A673 (cell line): ENCODE data around the gene MAPK9. TPM values are rescaled to one million over a fixed set of nuclear protein-coding genes. Genes with fewer than 3 reads are reported as not detected.

ENCODE experiments used
- BruUV-seq: library from RNA; stranded (reverse); fragments of 400-500 nt; replicated peaks from 2 replicates; lab custom pipeline; 2021; lab: Mats Ljungman, UMichigan
- CTCF ChIA-PET: fragments of 300-600 bp; sonication (Branson Sonifier 250); formaldehyde crosslinking; loops from one replicate; lab custom pipeline; 2022; ENCODE audit warnings: antibody characterized with exemption; lab: Charles Lee
- POLR2A ChIA-PET: fragments of 300-600 bp; sonication (Branson Sonifier 250); formaldehyde crosslinking; loops from one replicate; lab custom pipeline; 2022; ENCODE audit warnings: antibody characterized with exemption; ENCODE audit not compliant: low non-redundant PET; lab: Charles Lee
- DNase-seq: peaks from one replicate; pipeline ENCODE4 v3.0.0-alpha.2; 2015; ENCODE audit warnings: low spot score
- H3K27ac ChIP-seq: fragments of 200-600 bp; sonication (generic); 2 replicates; pipeline ENCODE4 v1.5.1; 2016; ENCODE audit warnings: mixed run types, low read depth, mild to moderate bottlenecking, mixed read lengths, antibody characterized with exemption, low read length; ENCODE audit not compliant: poor library complexity, severe bottlenecking
- H3K27me3 ChIP-seq: fragments of 200-600 bp; sonication (generic); replicated peaks from 2 replicates; pipeline ENCODE4 v1.6.1; 2017; ENCODE audit warnings: mixed run types, low read depth, mild to moderate bottlenecking, mixed read lengths, antibody characterized with exemption, low read length; ENCODE audit not compliant: insufficient read depth, poor library complexity
- H3K36me3 ChIP-seq: fragments of 200-600 bp; sonication (generic); 2 replicates; pipeline ENCODE4 v1.6.1; 2016; ENCODE audit warnings: mixed run types, mild to moderate bottlenecking, mixed read lengths, antibody characterized with exemption, low read length; ENCODE audit not compliant: insufficient read depth, poor library complexity, severe bottlenecking
- H3K4me1 ChIP-seq: fragments of 200-600 bp; sonication (generic); 2 replicates; pipeline ENCODE4 v1.6.1; 2017; ENCODE audit warnings: mixed run types, mild to moderate bottlenecking, mixed read lengths, antibody characterized with exemption, low read length; ENCODE audit not compliant: insufficient read depth, poor library complexity, severe bottlenecking
- H3K4me3 ChIP-seq: fragments of 200-600 bp; sonication (generic); 2 replicates; pipeline ENCODE4 v1.5.1; 2016; ENCODE audit warnings: low read depth, mixed run types, mild to moderate bottlenecking, mixed read lengths, low read length; ENCODE audit not compliant: poor library complexity, severe bottlenecking
- H3K9me3 ChIP-seq: fragments of 200-600 bp; sonication (generic); 2 replicates; pipeline ENCODE4 v1.6.1; 2016; ENCODE audit warnings: mixed run types, low read depth, mild to moderate bottlenecking, mixed read lengths, antibody characterized with exemption, low read length; ENCODE audit not compliant: poor library complexity, severe bottlenecking
- CTCF ChIP-seq: fragments of 300-800, 200-600 bp; sonication (generic); conservative IDR thresholded peaks from 2 replicates; pipeline ENCODE4 v1.5.1; 2017; ENCODE audit warnings: low read depth, mild to moderate bottlenecking, antibody characterized with exemption, low read length, moderate library complexity, mixed read lengths
- EZH2 ChIP-seq: fragments of 200-600 bp; sonication (generic); IDR thresholded peaks from 2 replicates; pipeline ENCODE4 v1.6.1; 2017; ENCODE audit warnings: borderline replicate concordance, low read depth, mild to moderate bottlenecking, mixed read lengths, antibody characterized with exemption, low read length; ENCODE audit not compliant: poor library complexity, severe bottlenecking
- intact Hi-C: fragments of 100-400 bp; cut with micrococcal nuclease; formaldehyde crosslinking; loops from one replicate; pipeline ENCODE4 v1.10.0; 2022; ENCODE audit not compliant: unreplicated experiment
- total RNA-seq: library from RNA; stranded (reverse); gene quantifications from 2 replicates; pipeline ENCODE4 v1.2.3, GENCODE V29; 2021

The MAPK9 gene
- total RNA-seq, 1 experiment from 2014 or later, result 34.4 TPM

- Histone ChIP-seq H3K36me3 (no peaks in the 10 kb centered on the region), H3K27me3 (no peaks in the 10 kb centered on the region), H3K4me3 (no peak overlapping the region), H3K4me1 (no peaks in the 10 kb centered on the region), H3K9me3 (no peaks in the 10 kb centered on the region), H3K27ac (no peak overlapping the region)
- ChIA-PET POLR2A (no interaction called here), CTCF (no interaction called here)
- intact Hi-C loops, result no loop called here
- TF ChIP-seq CTCF (no peak), EZH2 (no peak)
- DNase-seq, result no peak
- BruUV-seq, result no TSS peak
These were observed 93.7 kb downstream of the MAPK9 start for GRCh38 chr5:180198208-180198607.

GRCh38 chr5:180197016-180197702, 94.7 kb downstream of the MAPK9 start:
- ChIA-PET POLR2A (no interaction called here), CTCF (no interaction called here)
- no TSS peak for BruUV-seq
- Histone ChIP-seq H3K27ac (no peak overlapping the region), H3K4me3 (no peak overlapping the region), H3K27me3 (no peaks in the 10 kb centered on the region), H3K9me3 (no peaks in the 10 kb centered on the region), H3K36me3 (no peaks in the 10 kb centered on the region), H3K4me1 (no peaks in the 10 kb centered on the region)
- intact Hi-C loops, result no loop called here
- no peak for DNase-seq
- no peak for TF ChIP-seq EZH2
- no peak for TF ChIP-seq CTCF

GRCh38 chr5:180194410-180195345, 97.2 kb downstream of the MAPK9 start:
- intact Hi-C loops, result no loop called here
- Histone ChIP-seq H3K9me3 (no peaks in the 10 kb centered on the region), H3K4me1 (no peaks in the 10 kb centered on the region), H3K27me3 (no peaks in the 10 kb centered on the region), H3K36me3 (no peaks in the 10 kb centered on the region), H3K4me3 (no peak overlapping the region), H3K27ac (no peak overlapping the region)
- CTCF ChIA-PET, result no interaction called here
- POLR2A ChIA-PET, result no interaction called here
- no peak for TF ChIP-seq CTCF
- no peak for TF ChIP-seq EZH2
- BruUV-seq, result no TSS peak
- DNase-seq, result no peak
